Left renal cortex interstitium (tissue), 4 donors: ENCODE measurements around the gene DDTL. TPM values are rescaled to one million over a fixed set of nuclear protein-coding genes. Genes with fewer than 3 reads are reported as not detected.

Experiments used
- DNase-seq, 4 donors: peaks; one replicate each; pipeline ENCODE4 v3.0.0-alpha.2; 2013; ENCODE audit warnings: low read depth in 4 of 4, low spot score in 2 of 4, missing footprints in 1 of 4
- polyA plus RNA-seq, 4 donors: library from polyadenylated mRNA; unstranded; fragments of 120-200 nt; gene quantifications; one replicate each; pipeline ENCODE4 v1.2.1, GENCODE V29; 2013; ENCODE audit not compliant: insufficient read length in 4 of 4

The DDTL gene
- polyA plus RNA-seq, 4 donors = 5.8 to 13.6 (median 6.7) TPM

- no peak for DNase-seq
Measured at GRCh38 chr22:24003887-24004286, 37.2 kb downstream of the DDTL start.

GRCh38 chr22:24005201-24005600 lies 38.5 kb downstream of the DDTL start, which contains the start of gene GSTT4:
Gene GSTT4, minus strand, starts transcription at chr22:24005453. Its CDS starts 97 bp downstream, at chr22:24005356.
- DNase-seq = no peak

DNA sequence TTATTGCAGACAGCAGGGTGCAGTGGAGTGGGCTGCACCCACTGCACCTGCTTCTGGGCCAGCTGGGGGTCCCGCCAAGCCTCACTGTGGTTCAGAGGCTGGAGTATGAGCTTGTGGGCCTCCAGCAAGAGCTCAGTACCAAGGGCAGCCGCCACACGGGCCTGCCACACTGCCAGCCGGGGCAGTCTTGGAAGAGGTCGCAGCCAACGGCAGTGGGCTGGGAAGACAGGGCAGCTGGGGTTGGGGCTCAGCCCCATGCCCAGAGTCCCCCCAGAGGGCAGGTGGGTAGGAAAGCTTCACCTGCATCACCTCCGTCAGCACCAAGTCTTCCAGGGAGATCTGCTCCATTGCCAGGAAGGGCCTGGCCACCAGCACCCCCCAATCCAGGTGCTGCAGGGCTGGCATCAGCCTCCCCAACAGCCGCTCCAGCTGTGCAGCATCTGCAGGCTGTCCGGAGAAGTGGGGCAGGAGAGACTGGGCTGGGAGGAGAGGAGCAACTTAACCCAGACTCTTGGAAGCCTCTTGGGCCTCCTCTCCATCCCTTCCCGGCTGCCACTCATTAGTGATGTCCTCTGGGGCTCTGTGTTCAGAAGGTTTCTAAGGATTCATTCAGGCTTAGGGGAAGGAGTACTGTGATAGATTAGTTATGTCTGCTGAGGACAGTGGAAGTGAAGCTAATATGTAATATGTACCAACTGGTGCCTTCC lies 39.7 kb downstream of the DDTL start:
- DNase-seq = no peak

DNA sequence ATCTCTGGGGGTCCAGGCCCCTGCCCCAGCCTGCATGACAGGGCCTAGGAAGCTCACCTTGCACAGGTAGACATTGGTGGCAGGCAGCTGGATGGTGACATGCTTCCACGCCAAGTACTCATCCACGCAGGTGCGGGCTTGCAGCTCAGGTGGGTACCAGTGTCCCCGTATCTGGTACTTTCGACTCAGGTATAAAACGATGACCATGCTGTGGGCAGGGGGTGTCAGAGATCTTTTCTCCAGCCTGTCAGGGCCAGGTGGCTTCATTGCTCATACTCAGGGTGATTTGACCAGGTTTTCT lies 40.2 kb downstream of the DDTL start:
- DNase-seq = no peak

DNA sequence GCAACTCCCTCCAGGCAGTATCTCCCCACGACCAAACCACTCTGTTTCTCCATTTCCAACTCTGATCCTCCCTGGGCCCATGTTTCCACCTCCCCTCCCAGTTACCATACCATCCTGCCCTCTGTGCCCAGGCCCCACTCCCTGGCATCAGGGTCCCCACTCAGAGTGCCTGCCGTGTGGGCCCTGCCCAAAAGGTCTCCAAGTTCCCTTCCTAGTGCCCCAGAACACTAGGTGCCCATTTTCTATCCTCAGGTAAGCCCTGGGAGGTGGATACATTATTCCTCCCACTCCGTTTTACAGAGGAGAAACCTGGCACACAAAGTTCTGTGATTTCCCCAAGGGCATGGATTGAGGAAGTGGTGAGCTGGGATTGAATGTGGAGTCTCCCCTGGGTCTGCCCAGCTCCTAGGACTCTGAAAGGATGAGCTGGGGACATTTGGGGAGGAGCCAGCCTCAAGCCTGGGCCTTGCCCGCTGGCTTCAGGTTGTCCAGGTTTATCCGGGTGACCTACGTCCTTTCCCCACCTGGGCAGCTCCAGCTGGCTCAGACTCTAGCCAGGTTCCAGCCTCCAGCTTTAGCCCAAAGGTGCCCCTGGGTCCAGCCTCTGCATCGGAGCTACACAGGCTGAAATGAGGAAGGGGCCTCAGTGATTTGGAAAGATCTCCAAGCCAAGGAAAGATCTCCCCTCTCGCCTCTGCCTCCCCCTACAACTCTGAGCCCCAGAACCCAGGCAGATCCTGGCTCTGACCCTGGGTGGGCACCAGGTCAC lies 40.7 kb downstream of the DDTL start:
- DNase-seq = no peak

GRCh38 chr22:24008022-24008283 lies 41.3 kb downstream of the DDTL start:
- no peak for DNase-seq

- DNase-seq = no peak
Measured at GRCh38 chr22:24008381-24009226, 41.9 kb downstream of the DDTL start.

DNA sequence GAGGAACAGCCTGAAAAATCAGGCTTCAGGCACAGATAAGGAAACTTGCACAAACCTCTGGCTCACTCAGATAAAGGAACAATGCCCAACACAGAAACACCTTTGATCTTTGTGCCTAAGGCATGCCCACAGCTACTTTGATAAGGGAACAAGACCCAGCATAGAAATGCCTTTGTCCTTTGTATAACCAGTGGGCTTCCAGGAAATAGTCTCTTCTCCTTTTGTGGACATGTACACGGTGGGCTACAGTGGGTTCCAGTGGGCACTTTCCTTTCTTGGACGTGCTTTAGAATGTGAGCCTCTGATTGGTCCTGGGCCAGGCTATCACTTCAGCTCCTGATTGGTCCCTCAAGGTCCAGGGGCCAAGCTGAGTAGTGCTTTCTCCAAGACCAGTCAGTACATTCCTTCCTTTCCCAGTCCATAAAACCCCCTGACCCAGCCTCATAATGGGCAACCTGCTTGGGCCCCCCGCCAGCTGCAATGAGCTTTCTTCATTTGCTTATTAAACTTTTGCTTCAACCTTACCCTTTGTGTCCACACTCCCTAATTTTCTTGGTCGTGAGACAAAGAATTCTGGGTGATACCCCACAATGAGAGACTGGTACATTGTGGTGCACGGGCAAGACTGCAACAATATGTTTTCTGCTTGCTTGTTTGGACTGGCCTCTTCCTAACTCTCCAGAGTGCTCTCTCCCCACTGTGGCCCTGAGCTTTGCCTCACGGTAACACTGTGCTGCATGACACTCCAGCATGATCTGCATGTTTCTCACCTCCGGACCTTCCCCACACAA lies 42.7 kb downstream of the DDTL start:
- no peak for DNase-seq

DNA sequence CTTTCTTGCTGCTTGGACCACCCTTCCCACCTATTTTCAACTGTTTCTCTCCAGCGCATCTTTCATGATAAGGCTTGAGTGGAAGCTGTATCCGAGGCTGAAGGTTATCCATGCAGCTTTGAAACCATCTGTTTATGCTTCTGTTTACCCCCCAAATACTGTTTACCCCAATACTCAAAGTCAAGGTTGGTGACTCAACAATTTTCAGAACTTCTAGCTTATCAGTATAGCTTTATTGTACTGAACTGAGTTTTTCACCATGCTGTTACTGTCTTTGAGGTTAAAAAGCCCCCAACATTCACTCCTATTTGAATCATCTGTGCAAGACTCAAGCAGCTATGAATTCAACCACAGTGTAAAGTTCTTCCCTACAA lies 43.3 kb downstream of the DDTL start:
- DNase-seq = no peak

GRCh38 chr22:24011735-24012068 lies 45.0 kb downstream of the DDTL start:
- DNase-seq = no peak

DNA sequence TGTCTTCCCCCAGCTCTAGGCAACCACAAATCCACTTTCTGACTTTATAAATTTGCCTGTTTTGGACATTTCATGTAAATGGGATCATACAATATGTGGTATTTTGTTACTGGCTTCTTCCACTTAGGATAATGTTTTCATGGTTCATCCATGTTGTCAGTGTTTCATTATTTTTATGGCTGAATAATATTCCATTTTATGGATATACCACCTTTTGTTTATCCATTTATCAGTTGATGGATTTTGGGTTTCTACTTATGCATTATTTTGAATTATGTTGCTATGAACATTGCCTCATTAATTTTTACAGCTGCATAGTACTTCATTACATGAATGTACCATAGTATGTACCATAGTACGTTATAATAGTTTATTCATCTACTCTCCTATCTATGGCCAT lies 49.5 kb downstream of the DDTL start:
- DNase-seq = no peak

GRCh38 chr22:24021304-24021703 lies 54.6 kb downstream of the DDTL start:
- DNase-seq = no peak

Other genes with a start within 250 kb of the DDTL start
- 1 to 10 TPM; 4.6 to 8.4 (median 6.3) TPM for gene ZNF70, start 215.8 kb upstream of the DDTL start, polyA plus RNA-seq
- gene VPREB3, start 212.5 kb upstream of the DDTL start, polyA plus RNA-seq = 1 to 10 TPM in 1 of 4 donors, under 1 TPM in 3; 0.51 to 1.1 (median 0.77) TPM
- gene C22orf15, start 203.9 kb upstream of the DDTL start, polyA plus RNA-seq = 1 to 10 TPM; 2.8 to 3.9 (median 3.4) TPM
- 100 to 1,000 TPM in 1 of 4 donors, 10 to 100 TPM in 3; 67.4 to 132 (median 86.9) TPM for gene CHCHD10, start 198.9 kb upstream of the DDTL start, polyA plus RNA-seq
- 10 to 100 TPM; 15.4 to 21.8 (median 19.6) TPM for gene MMP11, start 194.0 kb upstream of the DDTL start, polyA plus RNA-seq
- gene SMARCB1, start 179.9 kb upstream of the DDTL start, polyA plus RNA-seq = 100 to 1,000 TPM; 159 to 210 (median 201) TPM
- gene DERL3, start 127.9 kb upstream of the DDTL start, polyA plus RNA-seq = 1 to 10 TPM; 2.4 to 7.2 (median 6.1) TPM
- gene SLC2A11, start 109.0 kb upstream of the DDTL start, polyA plus RNA-seq = 10 to 100 TPM; 17.2 to 68.0 (median 39.1) TPM
- gene MIF, start 72.5 kb upstream of the DDTL start, polyA plus RNA-seq = 100 to 1,000 TPM; 179 to 405 (median 298) TPM
- gene GSTT2B, start 5.7 kb upstream of the DDTL start, polyA plus RNA-seq = 10 to 100 TPM in 2 of 4 donors, 1 to 10 TPM in 2; 4.3 to 26.5 (median 15.3) TPM
- gene DDT, start 7.6 kb downstream of the DDTL start, polyA plus RNA-seq = 10 to 100 TPM; 61.4 to 94.2 (median 77.6) TPM
- gene GSTT2, start 13.2 kb downstream of the DDTL start, polyA plus RNA-seq = 1 to 10 TPM in 2 of 4 donors, under 1 TPM in 2; 0.60 to 4.8 (median 1.5) TPM
- gene GSTT4, start 38.6 kb downstream of the DDTL start, polyA plus RNA-seq = under 1 TPM in 2 of 4 donors, not detected in 2; 0.08 to 0.09 TPM
- 10 to 100 TPM; 34.0 to 75.9 (median 58.7) TPM for gene CABIN1, start 44.4 kb downstream of the DDTL start, polyA plus RNA-seq
- gene SUSD2, start 214.6 kb downstream of the DDTL start, polyA plus RNA-seq = 10 to 100 TPM; 12.4 to 25.9 (median 16.0) TPM